Naive B cell (primary cell): ENCODE measurements around the gene KIAA0319L. TPM values are rescaled to one million over a fixed set of nuclear protein-coding genes. Genes with fewer than 3 reads are reported as not detected.

Experiments used
- ATAC-seq, 2 donors: fragments of 150-1000 bp; cut with Tn5 transposase; 2 replicates each; pipeline ENCODE4 v1.10.0; 2021; ENCODE audit warnings: low read depth in 2 of 2, mild to moderate bottlenecking in 2 of 2, moderate library complexity in 2 of 2
- DNase-seq: peaks from one replicate; pipeline ENCODE4 v3.0.0; 2022
- H3K27ac Mint-ChIP-seq, 6 donors: one replicate each; pipeline ENCODE4 v1.8.0; 2020 to 2022; ENCODE audit warnings: mild to moderate bottlenecking in 6 of 6, mixed read lengths in 6 of 6, moderate library complexity in 5 of 6, inconsistent platforms in 2 of 6
- H3K27me3 Mint-ChIP-seq, 3 donors: one replicate each; pipeline ENCODE4 v1.8.0; 2021 to 2022; ENCODE audit warnings: mixed read lengths in 3 of 3, mild to moderate bottlenecking in 1 of 3
- H3K36me3 Mint-ChIP-seq, 2 donors: one replicate each; pipeline ENCODE4 v1.8.0; 2020 to 2022; ENCODE audit warnings: mixed read lengths in 2 of 2, inconsistent platforms in 1 of 2, mild to moderate bottlenecking in 1 of 2
- H3K4me1 Mint-ChIP-seq, 3 donors: one replicate each; pipeline ENCODE4 v1.8.0; 2020 to 2022; ENCODE audit warnings: mixed read lengths in 3 of 3, inconsistent platforms in 1 of 3, mild to moderate bottlenecking in 1 of 3, moderate library complexity in 1 of 3
- H3K4me3 Mint-ChIP-seq, 8 donors: one replicate each; pipeline ENCODE4 v1.8.0; 2020 to 2022; ENCODE audit warnings: mild to moderate bottlenecking in 8 of 8, mixed read lengths in 8 of 8, moderate library complexity in 8 of 8, inconsistent platforms in 2 of 8
- H3K9me3 Mint-ChIP-seq, 7 donors: one replicate each; pipeline ENCODE4 v1.8.0; 2020 to 2022; ENCODE audit warnings: mixed read lengths in 7 of 7, mild to moderate bottlenecking in 5 of 7, inconsistent platforms in 2 of 7, moderate library complexity in 1 of 7
- polyA plus RNA-seq, 6 donors: library from polyadenylated mRNA; unstranded; fragments of 300-500 nt; fragmentation: Illumina TruSeq; gene quantifications; one replicate each; pipeline ENCODE4 v1.2.3, GENCODE V29; 2021; ENCODE audit warnings: low read depth in 6 of 6

Gene KIAA0319L
- polyA plus RNA-seq, 6 donors from 2014 or later: 17.1 to 29.0 (median 22.6) TPM

GRCh38 chr1:35505911-35506798 is 51.0 kb downstream of the KIAA0319L start:
- DNase-seq (no peak), ATAC-seq (no peak)
- no peak overlapping the region for H3K27ac Mint-ChIP-seq
- no peaks in the 10 kb centered on the region for H3K9me3 Mint-ChIP-seq
- H3K27me3 Mint-ChIP-seq: no peaks in the 10 kb centered on the region
- peak overlapping the region in 1 of 8 donors; percentile 4 for H3K4me3 Mint-ChIP-seq
- H3K36me3 Mint-ChIP-seq: peaks cover 6 to 14% of the 10 kb centered on the region in 2 donors
- H3K4me1 Mint-ChIP-seq: peaks cover 29 to 40% (median 30%) of the 10 kb centered on the region in 3 donors

GRCh38 chr1:35502242-35502641 is 55.0 kb downstream of the KIAA0319L start:
- peaks cover 10 to 14% of the 10 kb centered on the region in 2 donors for H3K36me3 Mint-ChIP-seq
- ATAC-seq (no peak), DNase-seq (no peak)
- H3K27ac Mint-ChIP-seq: peak overlapping the region in 1 of 6 donors; percentile 1
- H3K4me1 Mint-ChIP-seq: peaks cover 12 to 23% (median 13%) of the 10 kb centered on the region in 3 donors
- no peak overlapping the region for H3K4me3 Mint-ChIP-seq
- no peaks in the 10 kb centered on the region for H3K27me3 Mint-ChIP-seq
- H3K9me3 Mint-ChIP-seq: no peaks in the 10 kb centered on the region

- Mint-ChIP-seq H3K4me1 (peaks cover 0 to 9% (median 7%) of the 10 kb centered on the region in 3 donors), H3K27ac (peak overlapping the region in 1 of 6 donors; percentile 52), H3K36me3 (peaks cover 4 to 7% of the 10 kb centered on the region in 2 donors), H3K9me3 (no peaks in the 10 kb centered on the region), H3K4me3 (no peak overlapping the region), H3K27me3 (no peaks in the 10 kb centered on the region)
- no peak for DNase-seq
- ATAC-seq: no peak
Measured at GRCh38 chr1:35500439-35500838, 56.8 kb downstream of the KIAA0319L start.

- peak overlapping the region in 1 of 6 donors; percentile 84 for H3K27ac Mint-ChIP-seq
- H3K4me3 Mint-ChIP-seq: no peak overlapping the region
- no peak for ATAC-seq
- no peaks in the 10 kb centered on the region for H3K27me3 Mint-ChIP-seq
- H3K36me3 Mint-ChIP-seq: peaks cover 0 to 4% of the 10 kb centered on the region in 2 donors
- no peak for DNase-seq
- H3K4me1 Mint-ChIP-seq: peaks cover 0 to 9% (median 7%) of the 10 kb centered on the region in 3 donors
- H3K9me3 Mint-ChIP-seq: no peaks in the 10 kb centered on the region
Measured at GRCh38 chr1:35499652-35500176, 57.5 kb downstream of the KIAA0319L start.

GRCh38 chr1:35499231-35499630 is 58.0 kb downstream of the KIAA0319L start:
- H3K9me3 Mint-ChIP-seq: no peaks in the 10 kb centered on the region
- H3K4me1 Mint-ChIP-seq: peaks cover 0 to 9% (median 7%) of the 10 kb centered on the region in 3 donors
- H3K4me3 Mint-ChIP-seq: no peak overlapping the region
- H3K27ac Mint-ChIP-seq: peak overlapping the region in 2 of 6 donors; percentile 80 to 84
- peaks cover 0 to 4% of the 10 kb centered on the region in 2 donors for H3K36me3 Mint-ChIP-seq
- ATAC-seq: no peak
- no peak for DNase-seq
- no peaks in the 10 kb centered on the region for H3K27me3 Mint-ChIP-seq

GRCh38 chr1:35497571-35497970 is 59.6 kb downstream of the KIAA0319L start:
- DNase-seq (no peak), ATAC-seq (no peak)
- peaks cover 0 to 9% (median 7%) of the 10 kb centered on the region in 3 donors for H3K4me1 Mint-ChIP-seq
- no peak overlapping the region for H3K27ac Mint-ChIP-seq
- H3K36me3 Mint-ChIP-seq: peaks cover 0 to 13% of the 10 kb centered on the region in 2 donors
- peaks cover 0 to 4% (median 0%) of the 10 kb centered on the region in 7 donors for H3K9me3 Mint-ChIP-seq
- no peaks in the 10 kb centered on the region for H3K27me3 Mint-ChIP-seq
- H3K4me3 Mint-ChIP-seq: peak overlapping the region in 1 of 8 donors; percentile 69

- H3K9me3 Mint-ChIP-seq: peaks cover 3 to 19% (median 12%) of the 10 kb centered on the region in 7 donors
- ATAC-seq: no peak
- H3K27me3 Mint-ChIP-seq: no peaks in the 10 kb centered on the region
- no peak for DNase-seq
- no peak overlapping the region for H3K4me3 Mint-ChIP-seq
- peaks cover 8 to 15% (median 9%) of the 10 kb centered on the region in 3 donors for H3K4me1 Mint-ChIP-seq
- H3K36me3 Mint-ChIP-seq: peaks cover 21 to 28% of the 10 kb centered on the region in 2 donors
- H3K27ac Mint-ChIP-seq: no peak overlapping the region
Measured at GRCh38 chr1:35490250-35490649, 67.0 kb downstream of the KIAA0319L start.

- Mint-ChIP-seq H3K36me3 (peaks cover 20 to 28% of the 10 kb centered on the region in 2 donors), H3K27me3 (no peaks in the 10 kb centered on the region), H3K4me3 (no peak overlapping the region), H3K4me1 (peaks cover 12 to 19% (median 18%) of the 10 kb centered on the region in 3 donors), H3K27ac (no peak overlapping the region), H3K9me3 (peaks cover 3 to 19% (median 12%) of the 10 kb centered on the region in 7 donors)
- ATAC-seq (no peak), DNase-seq (no peak)
Measured at GRCh38 chr1:35488336-35488735, 68.9 kb downstream of the KIAA0319L start.

GRCh38 chr1:35486858-35487408 is 70.3 kb downstream of the KIAA0319L start:
- H3K4me1 Mint-ChIP-seq: peaks cover 12 to 19% (median 18%) of the 10 kb centered on the region in 3 donors
- H3K27me3 Mint-ChIP-seq: no peaks in the 10 kb centered on the region
- peak overlapping the region in 1 of 6 donors; percentile 10 for H3K27ac Mint-ChIP-seq
- ATAC-seq (no peak), DNase-seq (no peak)
- H3K4me3 Mint-ChIP-seq: no peak overlapping the region
- H3K36me3 Mint-ChIP-seq: peaks cover 12 to 27% of the 10 kb centered on the region in 2 donors
- peaks cover 3 to 18% (median 12%) of the 10 kb centered on the region in 7 donors for H3K9me3 Mint-ChIP-seq

GRCh38 chr1:35481229-35481628 is 76.0 kb downstream of the KIAA0319L start:
- ATAC-seq (no peak), DNase-seq (no peak)
- Mint-ChIP-seq H3K27me3 (no peaks in the 10 kb centered on the region), H3K4me3 (no peak overlapping the region), H3K36me3 (peaks cover 8 to 13% of the 10 kb centered on the region in 2 donors), H3K4me1 (peaks cover 8 to 10% (median 9%) of the 10 kb centered on the region in 3 donors), H3K9me3 (peaks cover 0 to 2% (median 0%) of the 10 kb centered on the region in 7 donors), H3K27ac (no peak overlapping the region)

GRCh38 chr1:35477870-35478269 is 79.3 kb downstream of the KIAA0319L start:
- ATAC-seq (no peak), DNase-seq (no peak)
- Mint-ChIP-seq H3K27ac (no peak overlapping the region), H3K4me3 (no peak overlapping the region), H3K9me3 (peaks cover 0 to 2% (median 0%) of the 10 kb centered on the region in 7 donors), H3K4me1 (no peaks in the 10 kb centered on the region), H3K27me3 (no peaks in the 10 kb centered on the region), H3K36me3 (peaks cover 18 to 23% of the 10 kb centered on the region in 2 donors)

- peak overlapping the region in 1 of 6 donors; percentile 8 for H3K27ac Mint-ChIP-seq
- H3K27me3 Mint-ChIP-seq: no peaks in the 10 kb centered on the region
- H3K36me3 Mint-ChIP-seq: peaks cover 20 to 26% of the 10 kb centered on the region in 2 donors
- H3K4me3 Mint-ChIP-seq: no peak overlapping the region
- DNase-seq (no peak), ATAC-seq (no peak)
- no peaks in the 10 kb centered on the region for H3K4me1 Mint-ChIP-seq
- H3K9me3 Mint-ChIP-seq: peaks cover 0 to 2% (median 0%) of the 10 kb centered on the region in 7 donors
Measured at GRCh38 chr1:35475856-35476674, 81.1 kb downstream of the KIAA0319L start.

- no peak for ATAC-seq
- H3K4me1 Mint-ChIP-seq: no peaks in the 10 kb centered on the region
- peak overlapping the region in 2 of 6 donors; percentile 3 to 4 for H3K27ac Mint-ChIP-seq
- H3K4me3 Mint-ChIP-seq: no peak overlapping the region
- DNase-seq: no peak
- peaks cover 23 to 32% of the 10 kb centered on the region in 2 donors for H3K36me3 Mint-ChIP-seq
- no peaks in the 10 kb centered on the region for H3K27me3 Mint-ChIP-seq
- peaks cover 0 to 2% (median 0%) of the 10 kb centered on the region in 7 donors for H3K9me3 Mint-ChIP-seq
Measured at GRCh38 chr1:35475356-35475755, 81.8 kb downstream of the KIAA0319L start.
